B cell (primary cell): ENCODE results near the gene RASGRP2. TPM values are rescaled to one million over a fixed set of nuclear protein-coding genes. Genes with fewer than 3 reads are reported as not detected.

Source experiments
- ATAC-seq: fragments of 200-7000 bp; cut with Tn5 transposase; one replicate; pipeline ENCODE4 v1.10.0; 2021; ENCODE audit warnings: low read depth, mild to moderate bottlenecking, moderate number of reproducible peaks, moderate library complexity
- CTCF ChIA-PET: fragments of 350-600 bp; sonication (Branson Sonifier 250); formaldehyde crosslinking; loops from one replicate; lab custom pipeline; 2021; ENCODE audit warnings: antibody characterized with exemption, inconsistent platforms; lab: Charles Lee
- POLR2A ChIA-PET: fragments of 350-600 bp; sonication (Branson Sonifier 250); formaldehyde crosslinking; loops from one replicate; lab custom pipeline; 2021; ENCODE audit warnings: antibody characterized with exemption; lab: Charles Lee
- DNase-seq: peaks from one replicate; pipeline ENCODE4 v3.0.0; 2013
- H2AFZ ChIP-seq: 2 replicates; pipeline ENCODE4 v1.6.1; 2012; ENCODE audit warnings: mild to moderate bottlenecking, low read depth, low read length; ENCODE audit not compliant: insufficient read depth, poor library complexity, severe bottlenecking
- H3K27ac ChIP-seq, 2 donors: 1 replicate in 1 of 2; 2 replicates in 1 of 2; pipeline ENCODE4 v1.5.1; 2012 to 2013; ENCODE audit warnings: low read length in 2 of 2, mild to moderate bottlenecking in 2 of 2, moderate library complexity in 1 of 2
- H3K27me3 ChIP-seq, 4 experiments: fragments of 200-600 bp in 1 of 4; sonication (generic) in 1 of 4; replicated peaks in 1 of 4; 1 replicate in 2 of 4; 2 replicates in 2 of 4; pipeline versions ENCODE4 v1.6.1 to v1.7.0; 2013 to 2016; ENCODE audit warnings: low read length in 3 of 4, mild to moderate bottlenecking in 2 of 4, mixed read lengths in 1 of 4, moderate library complexity in 1 of 4; ENCODE audit not compliant: insufficient read depth in 4 of 4, control insufficient read depth in 3 of 4; ENCODE audit errors: control extremely low read depth in 1 of 4
- H3K36me3 ChIP-seq, 2 experiments: replicated peaks in 1 of 2; 1 replicate in 1 of 2; 2 replicates in 1 of 2; pipeline versions ENCODE4 v1.6.1 to v1.7.1; 2013; ENCODE audit warnings: low read length in 1 of 2; ENCODE audit not compliant: insufficient read depth in 2 of 2, control insufficient read depth in 1 of 2; ENCODE audit errors: control extremely low read depth in 1 of 2, extremely low read depth in 1 of 2
- H3K4me1 ChIP-seq, 2 donors: fragments of 200-600 bp in 1 of 2; sonication (generic) in 1 of 2; 1 replicate in 1 of 2; 2 replicates in 1 of 2; pipeline versions ENCODE4 v1.5.1 to v1.6.1; 2013 to 2017; ENCODE audit warnings: low read length in 2 of 2; ENCODE audit not compliant: control insufficient read depth in 2 of 2, insufficient read depth in 2 of 2
- H3K4me2 ChIP-seq: replicated peaks from 2 replicates; pipeline ENCODE3; 2012; ENCODE audit warnings: mild to moderate bottlenecking, low read depth, low read length; ENCODE audit not compliant: poor library complexity, severe bottlenecking
- H3K4me3 ChIP-seq, 5 experiments: fragments of 200-600 bp in 1 of 5; sonication (generic) in 1 of 5; 1 replicate in 3 of 5; 2 replicates in 2 of 5; pipeline versions ENCODE4 v1.5.1 to v1.7.0; 2011 to 2016; ENCODE audit warnings: low read length in 4 of 5, mild to moderate bottlenecking in 4 of 5, low read depth in 2 of 5, control low read depth in 1 of 5, moderate library complexity in 1 of 5; ENCODE audit not compliant: insufficient read depth in 1 of 5; ENCODE audit errors: control extremely low read depth in 1 of 5, extremely low read depth in 1 of 5
- H3K79me2 ChIP-seq: fragments of 200-600 bp; sonication (generic); one replicate; pipeline ENCODE4 v1.6.0; 2016; ENCODE audit warnings: low read length; ENCODE audit not compliant: control insufficient read depth, insufficient read depth
- H3K9ac ChIP-seq: fragments of 200-600 bp; sonication (generic); 2 replicates; pipeline ENCODE4 v1.6.1; 2017; ENCODE audit warnings: mild to moderate bottlenecking, low read length, moderate library complexity
- H3K9me3 ChIP-seq, 3 donors: one replicate each; pipeline versions ENCODE4 v1.6.1 to v1.7.1; 2013; ENCODE audit warnings: low read length in 2 of 3; ENCODE audit not compliant: control insufficient read depth in 2 of 3, insufficient read depth in 1 of 3; ENCODE audit errors: control extremely low read depth in 1 of 3
- H4K20me1 ChIP-seq: 2 replicates; pipeline ENCODE4 v1.6.0; 2012; ENCODE audit warnings: mild to moderate bottlenecking, low read length; ENCODE audit not compliant: insufficient read depth, control insufficient read depth, poor library complexity, severe bottlenecking
- H3K27ac Mint-ChIP-seq: one replicate; pipeline ENCODE4 v1.8.0; 2021; ENCODE audit warnings: mixed read lengths
- H3K27me3 Mint-ChIP-seq: one replicate; pipeline ENCODE4 v1.8.0; 2021; ENCODE audit warnings: mixed read lengths
- H3K4me1 Mint-ChIP-seq: one replicate; pipeline ENCODE4 v1.8.0; 2021; ENCODE audit warnings: mixed read lengths
- H3K4me3 Mint-ChIP-seq: one replicate; pipeline ENCODE4 v1.8.0; 2021; ENCODE audit warnings: mixed read lengths
- H3K9me3 Mint-ChIP-seq: one replicate; pipeline ENCODE4 v1.8.0; 2022; ENCODE audit warnings: mixed read lengths; ENCODE audit not compliant: insufficient read depth
- CTCF ChIP-seq: fragments of 200-600 bp; IDR thresholded peaks from one replicate; pipeline ENCODE4 v1.8.0; 2022; ENCODE audit warnings: antibody characterized with exemption, mild to moderate bottlenecking
- EZH2 ChIP-seq: IDR thresholded peaks from 2 replicates; pipeline ENCODE4 v1.6.1; 2012; ENCODE audit warnings: borderline replicate concordance, low read depth, mild to moderate bottlenecking, moderate library complexity, low read length; ENCODE audit not compliant: insufficient read depth, poor library complexity, severe bottlenecking
- WGBS: methylation state at CpG from one replicate; pipeline ENCODE4 v1.1.5; 2013; ENCODE audit warnings: missing lambda C conversion rate; ENCODE audit not compliant: insufficient coverage; 5-methylcytosine and 5-hydroxymethylcytosine counted together
- intact Hi-C: fragments of 100-400 bp; cut with micrococcal nuclease; formaldehyde crosslinking; loops from one replicate; pipeline ENCODE4 v1.10.0; 2022
- polyA plus RNA-seq: library from polyadenylated mRNA; depleted of rRNA; stranded (reverse); fragments of >200 nt; gene quantifications from 2 replicates; pipeline ENCODE4 v1.2.3, GENCODE V29; 2012
- total RNA-seq, 2 donors: library from RNA; stranded (reverse); fragments of 120-200 nt in 1 of 2; gene quantifications; 1 replicate in 1 of 2; 2 replicates in 1 of 2; pipeline versions ENCODE4 v1.2.3 to v1.2.4, GENCODE V29; 2013 to 2022

Gene RASGRP2
- total and polyA plus RNA-seq, 2 donors (not counting 1 experiment from before 2014, with no cell fraction given) = 628 to 1,139 TPM

GRCh38 chr11:64720167-64720566 lies 23.8 kb downstream of the RASGRP2 start:
- DNase-seq (no peak), ATAC-seq (no peak)
- H3K9ac ChIP-seq = no peak overlapping the region
- H2AFZ ChIP-seq = no peak overlapping the region
- no peak overlapping the region for H3K27ac ChIP-seq
- H3K4me1 ChIP-seq = peaks cover 13 to 23% of the 10 kb centered on the region in 2 donors
- no peak overlapping the region for H3K4me3 Mint-ChIP-seq
- H3K9me3 Mint-ChIP-seq = no peaks in the 10 kb centered on the region
- peaks cover 0 to 3% (median 0%) of the 10 kb centered on the region in 3 donors for H3K9me3 ChIP-seq
- no peaks in the 10 kb centered on the region for H3K36me3 ChIP-seq
- H3K4me3 ChIP-seq = no peak overlapping the region
- H3K27ac Mint-ChIP-seq = no peak overlapping the region
- intact Hi-C loops = loop anchor here (5.0 kb wide), 1 partner anchor 273 kb away; no protein-coding TSS in a partner anchor
- no peaks in the 10 kb centered on the region for H3K79me2 ChIP-seq
- no peak overlapping the region for H3K4me2 ChIP-seq
- H3K27me3 ChIP-seq = peaks cover 0 to 66% (median 16%) of the 10 kb centered on the region in 4 experiments
- 89% methylated on average over 8 of the region's 9 CpGs for WGBS
- H3K4me1 Mint-ChIP-seq = peaks cover 20% of the 10 kb centered on the region
- peaks cover 18% of the 10 kb centered on the region for H4K20me1 ChIP-seq
- ChIA-PET POLR2A (no interaction called here), CTCF (interaction anchor here (0.6 to 3.2 kb wide), 2 partner anchors 31 to 161 kb away, joined by 3 to 15 read pairs; no protein-coding TSS in a partner anchor)
- no peak for TF ChIP-seq EZH2
- no peak for TF ChIP-seq CTCF
- H3K27me3 Mint-ChIP-seq = peaks cover 58% of the 10 kb centered on the region

- Histone ChIP-seq H2AFZ (no peak overlapping the region), H3K9ac (no peak overlapping the region), H4K20me1 (peaks cover 11% of the 10 kb centered on the region), H3K79me2 (no peaks in the 10 kb centered on the region), H3K36me3 (no peaks in the 10 kb centered on the region), H3K27ac (no peak overlapping the region), H3K27me3 (peaks cover 0 to 72% (median 18%) of the 10 kb centered on the region in 4 experiments), H3K4me3 (no peak overlapping the region), H3K4me1 (peaks cover 10 to 17% of the 10 kb centered on the region in 2 donors), H3K4me2 (no peak overlapping the region), H3K9me3 (peaks cover 0 to 4% (median 0%) of the 10 kb centered on the region in 3 donors)
- no peak for ATAC-seq
- Mint-ChIP-seq H3K9me3 (no peaks in the 10 kb centered on the region), H3K27me3 (peaks cover 65% of the 10 kb centered on the region), H3K4me1 (peaks cover 18% of the 10 kb centered on the region), H3K4me3 (no peak overlapping the region), H3K27ac (no peak overlapping the region)
- ChIA-PET POLR2A (interaction anchor here (0.9 kb wide), 1 partner anchor 10 kb away, joined by 3 read pairs; no protein-coding TSS in a partner anchor), CTCF (interaction anchor here (0.5 kb wide), 1 partner anchor 15 kb away, joined by 4 read pairs; no protein-coding TSS in a partner anchor)
- WGBS = 90% methylated on average over 8 of the region's 10 CpGs
- intact Hi-C loops = no loop called here
- TF ChIP-seq CTCF (no peak), EZH2 (no peak)
- DNase-seq = no peak
These were observed 24.5 kb downstream of the RASGRP2 start for GRCh38 chr11:64719406-64719805.
